Transverse colon (tissue), 4 donors: ENCODE results near the gene PCDHA5. TPM values are rescaled to one million over a fixed set of nuclear protein-coding genes. Genes with fewer than 3 reads are reported as not detected.
"Not testable (repeated sequence)": the region's sequence is repeated elsewhere in the genome, so short reads cannot be mapped to it uniquely, and the experiment has no call there.

Experiments used
- DNase-seq: peaks from one replicate; pipeline ENCODE4 v3.0.0-alpha.2; 2019
- H3K27ac ChIP-seq, 4 donors: fragments of 200-600 bp; sonication (generic); 2 replicates each; pipeline ENCODE4 v1.5.1; 2016 to 2018; ENCODE audit warnings: inconsistent platforms in 4 of 4
- H3K27me3 ChIP-seq: fragments of 200-600 bp; sonication (generic); 2 replicates; pipeline ENCODE4 v1.5.1; 2017; ENCODE audit warnings: inconsistent platforms
- H3K36me3 ChIP-seq, 4 donors: fragments of 200-600 bp; sonication (generic); 2 replicates each; pipeline ENCODE4 v1.5.1; 2017 to 2019; ENCODE audit warnings: inconsistent platforms in 4 of 4
- H3K4me1 ChIP-seq, 4 donors: fragments of 200-600 bp; sonication (generic); 2 replicates each; pipeline ENCODE4 v1.5.1; 2017 to 2020; ENCODE audit warnings: inconsistent platforms in 4 of 4
- H3K4me3 ChIP-seq, 4 donors: fragments of 200-600 bp; sonication (generic); 1 replicate in 1 of 4; 2 replicates in 3 of 4; pipeline versions ENCODE4 v1.5.1 to v1.6.1; 2017 to 2019; ENCODE audit warnings: inconsistent platforms in 4 of 4
- H3K9me3 ChIP-seq, 2 donors: fragments of 200-600 bp; sonication (generic); 2 replicates each; pipeline ENCODE4 v1.5.1; 2017 to 2019; ENCODE audit warnings: inconsistent platforms in 2 of 2
- CTCF ChIP-seq, 5 experiments: fragments of 200-600 bp in 3 of 5; fragments of 450-650 bp in 2 of 5; sonication (generic) in 3 of 5; IDR thresholded peaks; 1 replicate in 2 of 5; 2 replicates in 3 of 5; pipeline ENCODE4 v1.5.1; 2016 to 2017; ENCODE audit warnings: antibody characterized with exemption in 5 of 5, inconsistent platforms in 3 of 5, mild to moderate bottlenecking in 2 of 5, moderate library complexity in 1 of 5
- EP300 ChIP-seq: sonication (generic); formaldehyde crosslinking; IDR thresholded peaks from one replicate; pipeline ENCODE4 v1.6.1; 2017; ENCODE audit warnings: antibody characterized with exemption, low read depth
- POLR2A ChIP-seq: fragments of 450-650 bp; IDR thresholded peaks from one replicate; pipeline ENCODE4 v1.6.1; 2016; ENCODE audit warnings: antibody characterized with exemption, mild to moderate bottlenecking, moderate library complexity
- POLR2AphosphoS5 ChIP-seq, 3 donors: sonication (generic); formaldehyde crosslinking; IDR thresholded peaks; one replicate each; pipeline ENCODE4 v1.6.1; 2016; ENCODE audit warnings: antibody characterized with exemption in 3 of 3
- WGBS, 2 donors: methylation state at CpG; one replicate each; pipeline ENCODE4 v1.1.5; 2018; ENCODE audit warnings: low coverage in 1 of 2; 5-methylcytosine and 5-hydroxymethylcytosine counted together
- in situ Hi-C, 4 donors: fragments of 200-750 bp; cut with MboI; loops; one replicate each; pipeline versions ENCODE4 v1.15.0 to v1.15.1; 2017; ENCODE audit warnings: low sequenced_read_pairs in 3 of 4, low pct_ligation_motif_present in 1 of 4, low pct_unique_long_range_greater_than_20kb in 1 of 4
- intact Hi-C: fragments of 100-400 bp; cut with DNase I; formaldehyde crosslinking; loops from one replicate; pipeline ENCODE4 v1.15.1; 2023; ENCODE audit warnings: low total_unique reads
- total RNA-seq, 4 donors: library from RNA; depleted of rRNA; stranded (reverse); fragments of >200 nt; gene quantifications; one replicate each; pipeline ENCODE4 v1.1.0, GENCODE V29; 2016

Gene PCDHA5
- total RNA-seq: under 1 TPM in 2 of 4 donors, not detected in 2; 0.79 to 0.96 TPM

- in situ Hi-C loops: no loop called here
- Histone ChIP-seq H3K36me3 (no peaks in the 10 kb centered on the region), H3K4me3 (no peak within 1 kb of the TSS), H3K4me1 (no peaks in the 10 kb centered on the region), H3K27me3 (peaks cover 11% of the 10 kb centered on the region), H3K27ac (no peak within 1 kb of the TSS), H3K9me3 (peaks cover 8 to 20% of the 10 kb centered on the region in 2 donors)
- DNase-seq: no peak
- intact Hi-C loops: no loop called here
- WGBS, 2 donors: 45 to 56% methylated on average over 17 to 39 of the region's 39 CpGs
- TF ChIP-seq EP300 (no peak), CTCF (IDR thresholded peaks at IDR 0.05) (peak in 1 of 5 experiments; percentile 23), POLR2AphosphoS5 (IDR thresholded peaks at IDR 0.05) (no peak), POLR2A (no peak)
These were observed at the start of gene PCDHA5 for GRCh38 chr5:140821375-140822280. PCDHA5 (plus strand) TSS chr5:140821613.

GRCh38 chr5:140780512-140780911, 40.9 kb upstream of the PCDHA5 start:
- no peak for DNase-seq
- Histone ChIP-seq H3K27me3 (no peaks in the 10 kb centered on the region), H3K27ac (no peak overlapping the region), H3K9me3 (peaks cover 10 to 37% of the 10 kb centered on the region in 2 donors), H3K36me3 (no peaks in the 10 kb centered on the region), H3K4me3 (no peak overlapping the region), H3K4me1 (no peaks in the 10 kb centered on the region)
- TF ChIP-seq CTCF (IDR thresholded peaks at IDR 0.05) (no peak), POLR2AphosphoS5 (IDR thresholded peaks at IDR 0.05) (no peak), EP300 (no peak), POLR2A (no peak)
- intact Hi-C loops: no loop called here
- in situ Hi-C loops: no loop called here
- WGBS, 2 donors: 55 to 96% methylated on average over 1 of the region's 1 CpG

- no peak within 1 kb of the TSS for H3K27ac ChIP-seq
- intact Hi-C loops (no loop called here), in situ Hi-C loops (no loop called here)
- H3K4me1 ChIP-seq: no peaks in the 10 kb centered on the region
- WGBS, 2 donors: 26 to 57% methylated on average over 6 to 25 of the region's 29 CpGs
- peaks cover 0 to 37% of the 10 kb centered on the region in 2 donors for H3K9me3 ChIP-seq
- no peak within 1 kb of the TSS for H3K4me3 ChIP-seq
- no peaks in the 10 kb centered on the region for H3K36me3 ChIP-seq
- DNase-seq: no peak
- peaks cover 21% of the 10 kb centered on the region for H3K27me3 ChIP-seq
- TF ChIP-seq POLR2AphosphoS5 (IDR thresholded peaks at IDR 0.05) (no peak), POLR2A (no peak), CTCF (IDR thresholded peaks at IDR 0.05) (no peak), EP300 (no peak)
These were observed 35.3 kb upstream of the PCDHA5 start, which contains the start of gene PCDHA1 for GRCh38 chr5:140785905-140786686. PCDHA1 (plus strand) TSS chr5:140786140.

- not testable (repeated sequence) for H3K4me1 ChIP-seq
These were observed 34.0 kb upstream of the PCDHA5 start for GRCh38 chr5:140787422-140787821.

GRCh38 chr5:140787849-140788504, 33.4 kb upstream of the PCDHA5 start:
- DNase-seq, H3K4me1 ChIP-seq, H3K27ac ChIP-seq, H3K4me3 ChIP-seq, in situ Hi-C loops, intact Hi-C loops, H3K36me3 ChIP-seq: not testable (repeated sequence)
- 76 to 80% methylated on average over 11 to 70 of the region's 70 CpGs for WGBS, 2 donors
- Histone ChIP-seq H3K9me3 (peaks cover 0 to 32% of the 10 kb centered on the region in 2 donors), H3K27me3 (peaks cover 24% of the 10 kb centered on the region)

More at GRCh38 chr5:140787422-140787821, 34.0 kb upstream of the PCDHA5 start:
- in situ Hi-C loops, H3K27ac ChIP-seq, H3K36me3 ChIP-seq, DNase-seq, H3K4me3 ChIP-seq, intact Hi-C loops: not testable (repeated sequence)
- peaks cover 0 to 32% of the 10 kb centered on the region in 2 donors for H3K9me3 ChIP-seq
- peaks cover 22% of the 10 kb centered on the region for H3K27me3 ChIP-seq
- WGBS, 2 donors: 77% methylated on average over 44 of the region's 44 CpGs; no CpG with 5 or more reads in 1 of the 2 donors
